GM10266 (cell line): Measurements from ENCODE around the gene ERICH6B.
"Not testable (repeated sequence)": the region's sequence is repeated elsewhere in the genome, so short reads cannot be mapped to it uniquely, and the experiment has no call there.

Source experiments
- DNase-seq: peaks from one replicate; pipeline ENCODE4 v3.0.0; 2012; ENCODE audit errors: extremely low spot score
- TF ChIP-seq, protein P1 (sequence below): IDR thresholded peaks from 2 replicates; pipeline ENCODE4 v1.5.1; 2012; ENCODE audit warnings: mild to moderate bottlenecking, low read depth; ENCODE audit not compliant: control insufficient read depth, insufficient read depth; ENCODE audit errors: missing control alignments

Gene ERICH6B

GRCh38 chr13:45615501-45616101, at the start of gene ERICH6B:
Gene ERICH6B (minus strand): TSS chr13:45615739. CDS start chr13:45597005, 18,734 bp downstream.
- DNase-seq = no peak

DNA sequence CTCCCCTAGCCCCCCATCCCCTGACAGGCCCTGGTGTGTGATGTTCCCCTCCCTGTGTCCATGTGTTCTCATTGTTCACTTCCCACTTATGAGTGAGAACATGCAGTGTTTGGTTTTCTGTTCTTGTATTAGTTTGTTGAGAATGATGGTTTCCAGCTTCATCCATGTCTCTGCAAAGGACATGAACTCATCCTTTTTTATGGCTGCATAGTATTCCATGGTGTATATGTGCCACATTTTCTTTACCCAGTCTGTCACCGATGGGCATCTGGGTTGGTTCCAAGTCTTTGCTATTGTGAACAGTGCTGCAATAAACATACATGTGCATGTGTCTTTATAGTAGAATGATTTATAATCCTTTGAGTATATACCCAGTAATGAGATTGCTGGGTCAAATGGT, 47.4 kb upstream of the ERICH6B start:
- not testable (repeated sequence) for DNase-seq

More at GRCh38 chr13:45615501-45616101, at the start of gene ERICH6B:
- TF ChIP-seq, protein P1, sequence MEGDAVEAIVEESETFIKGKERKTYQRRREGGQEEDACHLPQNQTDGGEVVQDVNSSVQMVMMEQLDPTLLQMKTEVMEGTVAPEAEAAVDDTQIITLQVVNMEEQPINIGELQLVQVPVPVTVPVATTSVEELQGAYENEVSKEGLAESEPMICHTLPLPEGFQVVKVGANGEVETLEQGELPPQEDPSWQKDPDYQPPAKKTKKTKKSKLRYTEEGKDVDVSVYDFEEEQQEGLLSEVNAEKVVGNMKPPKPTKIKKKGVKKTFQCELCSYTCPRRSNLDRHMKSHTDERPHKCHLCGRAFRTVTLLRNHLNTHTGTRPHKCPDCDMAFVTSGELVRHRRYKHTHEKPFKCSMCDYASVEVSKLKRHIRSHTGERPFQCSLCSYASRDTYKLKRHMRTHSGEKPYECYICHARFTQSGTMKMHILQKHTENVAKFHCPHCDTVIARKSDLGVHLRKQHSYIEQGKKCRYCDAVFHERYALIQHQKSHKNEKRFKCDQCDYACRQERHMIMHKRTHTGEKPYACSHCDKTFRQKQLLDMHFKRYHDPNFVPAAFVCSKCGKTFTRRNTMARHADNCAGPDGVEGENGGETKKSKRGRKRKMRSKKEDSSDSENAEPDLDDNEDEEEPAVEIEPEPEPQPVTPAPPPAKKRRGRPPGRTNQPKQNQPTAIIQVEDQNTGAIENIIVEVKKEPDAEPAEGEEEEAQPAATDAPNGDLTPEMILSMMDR = no peak

- TF ChIP-seq, protein P1 = no peak
- no peak for DNase-seq
These were observed 46.6 kb upstream of the ERICH6B start for GRCh38 chr13:45662162-45662561.

GRCh38 chr13:45660458-45660857, 44.9 kb upstream of the ERICH6B start:
- DNase-seq = not testable (repeated sequence)

DNA sequence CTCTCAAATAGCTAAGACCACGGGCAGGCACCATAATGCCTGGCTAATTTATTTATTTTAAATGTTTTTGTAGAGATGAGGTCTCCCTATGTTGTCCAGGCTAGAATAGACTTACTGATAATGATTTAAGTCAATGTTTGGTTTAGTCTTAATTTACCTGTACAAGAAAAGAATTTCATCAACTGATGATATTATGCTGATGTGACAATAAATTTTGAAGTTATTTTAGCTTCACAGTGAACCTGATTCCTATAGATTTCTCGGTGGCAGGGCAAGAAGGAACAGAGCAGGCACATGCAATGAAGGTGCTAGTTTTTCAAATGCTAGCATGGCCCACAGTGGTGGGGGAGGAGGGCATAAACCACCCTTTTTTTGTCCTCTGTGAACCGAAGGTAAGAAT, 44.0 kb upstream of the ERICH6B start:
- DNase-seq = no peak
- TF ChIP-seq, protein P1 = no peak

DNA sequence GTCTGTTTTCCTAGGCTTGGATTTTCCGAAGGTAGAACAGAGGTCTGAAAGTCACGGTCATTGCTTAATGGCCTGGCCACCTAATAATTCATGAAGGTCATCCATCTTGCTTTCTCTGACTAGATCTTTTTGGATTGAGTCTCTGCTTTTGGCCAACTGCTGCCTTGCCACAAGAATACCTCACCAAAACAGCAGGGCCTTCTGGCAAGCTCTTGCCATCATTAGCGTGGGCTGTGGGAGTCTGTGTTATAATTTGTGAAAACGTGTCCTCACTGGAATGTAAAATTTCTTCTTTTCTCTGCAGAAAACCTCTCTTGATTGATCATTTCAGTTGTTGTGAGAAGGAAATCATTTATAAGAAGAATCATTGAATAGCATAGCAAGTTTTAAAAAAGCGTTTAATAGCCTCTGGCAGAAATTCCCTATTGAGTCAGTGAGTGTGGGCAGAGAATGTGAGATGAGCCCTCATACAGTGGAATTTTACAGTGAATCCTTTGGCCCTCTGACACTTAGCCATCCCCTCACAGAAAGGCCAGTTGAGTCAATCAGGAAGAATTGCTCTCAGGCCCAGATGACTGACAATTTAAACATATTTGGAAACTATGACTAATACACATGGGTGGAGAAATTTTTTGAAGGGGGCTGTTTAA, 43.2 kb upstream of the ERICH6B start:
- TF ChIP-seq, protein P1 = no peak
- DNase-seq = no peak

- DNase-seq = no peak
- TF ChIP-seq, protein P1 = no peak
These were observed 39.3 kb upstream of the ERICH6B start for GRCh38 chr13:45654633-45655349.

GRCh38 chr13:45645263-45645662, 29.7 kb upstream of the ERICH6B start:
- DNase-seq = not testable (repeated sequence)

GRCh38 chr13:45642159-45642558, 26.6 kb upstream of the ERICH6B start:
- DNase-seq = not testable (repeated sequence)

- DNase-seq = not testable (repeated sequence)
These were observed 19.8 kb upstream of the ERICH6B start for GRCh38 chr13:45635291-45635690.
